ENCODE data around the gene RABL6.
"Not testable (repeated sequence)": the region's sequence is repeated elsewhere in the genome, so short reads cannot be mapped to it uniquely, and the experiment has no call there.

Gene RABL6

DNA sequence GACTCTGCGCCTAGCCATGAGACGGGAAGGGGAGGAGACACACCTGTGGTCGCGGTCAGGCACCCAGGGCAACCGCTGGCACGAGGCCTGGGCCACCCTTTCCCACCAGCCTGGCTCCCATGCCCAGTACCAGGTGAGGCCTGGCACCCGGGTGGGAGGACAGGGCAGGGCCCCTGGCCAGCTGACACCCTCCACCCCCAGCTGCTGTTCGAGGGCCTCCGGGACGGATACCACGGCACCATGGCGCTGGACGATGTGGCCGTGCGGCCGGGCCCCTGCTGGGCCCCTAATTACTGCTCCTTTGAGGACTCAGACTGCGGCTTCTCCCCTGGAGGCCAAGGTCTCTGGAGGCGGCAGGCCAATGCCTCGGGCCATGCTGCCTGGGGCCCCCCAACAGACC, 49.4 kb downstream of the RABL6 start:
- DNase-seq (ENCODE audit: low spot score): no peak

GRCh38 chr9:136857581-136858412, 50.0 kb downstream of the RABL6 start:
- no peak for DNase-seq (ENCODE audit: low spot score)

- DNase-seq (ENCODE audit: low spot score): no peak
Measured at GRCh38 chr9:136858452-136858843, 50.7 kb downstream of the RABL6 start.

DNA sequence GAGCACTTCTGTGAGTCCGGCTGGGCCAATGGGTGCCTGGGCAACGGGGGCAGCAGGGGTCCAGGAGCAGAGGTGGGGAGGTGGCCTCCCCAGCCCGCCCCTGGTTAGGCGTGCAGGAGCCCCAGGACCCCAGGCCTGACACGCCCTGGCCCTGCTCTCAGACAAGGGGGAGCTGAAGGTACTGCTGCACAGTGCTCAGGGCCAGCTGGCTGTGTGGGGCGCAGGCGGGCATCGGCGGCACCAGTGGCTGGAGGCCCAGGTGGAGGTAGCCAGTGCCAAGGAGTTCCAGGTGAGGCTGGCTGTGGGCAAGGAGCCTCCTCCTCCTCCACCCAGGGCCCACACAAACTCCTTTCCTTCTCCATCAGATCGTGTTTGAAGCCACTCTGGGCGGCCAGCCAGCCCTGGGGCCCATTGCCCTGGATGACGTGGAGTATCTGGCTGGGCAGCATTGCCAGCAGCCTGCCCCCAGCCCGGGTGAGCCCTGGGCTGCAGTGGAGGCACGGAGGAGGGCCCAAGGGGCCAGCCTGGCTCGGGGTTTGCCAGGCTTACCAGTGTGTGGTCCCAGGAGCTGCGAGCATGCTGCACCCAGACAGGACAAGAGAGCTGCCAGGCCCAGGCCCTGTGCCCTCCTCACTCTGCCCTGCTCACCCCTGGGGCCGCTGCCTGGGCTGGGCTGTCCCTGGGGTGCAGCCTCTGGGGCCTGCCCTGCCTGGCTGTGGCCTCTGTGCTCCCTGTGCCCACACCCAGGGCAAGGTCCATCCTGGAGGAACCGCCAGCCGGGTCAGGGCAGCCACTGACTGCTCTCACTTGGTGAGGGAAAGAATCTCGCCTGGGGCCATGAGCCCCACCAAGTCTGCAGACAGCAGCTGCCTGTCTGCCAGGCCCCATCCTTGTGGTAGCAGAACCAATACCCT, 51.4 kb downstream of the RABL6 start:
- no peak for DNase-seq (ENCODE audit: low spot score)

GRCh38 chr9:136860529-136860928, 52.8 kb downstream of the RABL6 start:
- no peak for DNase-seq (ENCODE audit: low spot score)

DNA sequence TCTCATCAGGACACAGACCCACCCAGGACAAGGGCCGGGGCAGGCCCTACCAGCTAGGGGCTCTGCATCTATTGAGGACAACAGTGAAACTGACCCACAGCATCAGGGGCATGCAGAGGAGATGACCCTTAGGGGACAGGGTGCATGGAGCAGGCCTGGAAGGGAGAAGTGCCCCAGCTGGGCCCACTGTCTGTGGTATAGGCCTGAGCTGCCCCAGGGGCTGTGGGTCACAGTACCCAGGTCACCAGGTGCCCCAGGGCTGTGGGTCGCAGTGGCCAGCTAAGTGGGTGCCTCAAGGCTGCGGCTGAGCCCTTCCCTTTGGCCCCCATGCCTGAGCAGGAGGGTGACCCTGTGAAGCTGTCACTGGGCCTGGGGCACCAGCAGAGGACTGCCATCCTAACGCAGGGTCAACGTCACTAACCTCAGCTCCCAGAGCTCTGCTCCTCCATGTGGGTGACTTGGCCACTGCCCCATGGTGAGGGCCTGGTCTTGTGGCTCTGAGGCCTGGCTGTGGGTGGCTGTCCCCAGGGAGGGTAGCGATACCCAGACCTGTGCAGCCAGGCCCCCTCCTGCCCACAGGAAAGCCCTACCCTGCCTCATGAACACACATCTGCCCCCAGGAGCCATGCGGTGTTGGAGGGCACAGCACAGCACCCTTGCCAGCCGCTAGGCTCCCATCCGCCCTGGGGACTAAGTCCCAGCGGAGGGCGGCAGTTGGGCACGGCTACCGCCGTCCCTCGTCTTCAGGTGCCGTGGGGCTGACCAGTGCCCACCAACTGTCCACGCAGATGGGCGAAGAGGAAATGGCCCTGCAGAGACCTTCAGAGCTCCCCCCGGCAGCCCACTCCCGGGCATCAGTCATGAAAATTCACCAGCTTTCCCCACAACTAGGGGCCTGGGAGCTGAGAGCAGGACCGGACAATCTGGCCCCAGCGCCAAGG, 53.5 kb downstream of the RABL6 start:
- DNase-seq (ENCODE audit: low spot score): no peak

DNA sequence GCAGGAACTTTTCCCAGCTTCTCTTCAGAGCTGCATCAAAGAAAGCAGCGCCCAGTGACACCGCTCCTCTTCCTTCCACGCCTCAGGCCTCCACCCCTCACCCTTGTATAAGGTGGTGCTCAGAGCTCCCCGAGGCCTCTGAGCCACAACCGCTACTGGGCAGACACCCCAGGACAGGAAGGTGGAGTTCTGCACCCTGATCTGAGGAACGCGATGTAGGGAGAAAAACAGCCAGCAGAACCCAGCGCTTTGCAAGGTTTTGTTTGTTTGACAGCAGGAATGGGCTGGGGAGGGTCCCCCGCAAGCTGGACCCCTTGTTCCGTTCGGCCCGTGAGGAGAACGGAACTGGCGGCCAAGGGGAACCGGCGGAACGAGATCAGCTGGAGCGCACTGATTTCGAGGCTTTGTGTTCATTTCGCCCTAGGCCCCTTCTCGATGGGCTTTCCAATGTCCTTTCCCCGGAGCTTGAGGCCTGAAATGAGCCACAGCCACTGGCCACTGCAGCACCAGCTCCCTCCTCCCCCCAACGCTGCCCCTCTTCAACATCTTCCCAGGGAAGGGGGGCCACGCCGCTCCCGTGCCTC, 54.2 kb downstream of the RABL6 start:
- no peak for DNase-seq (ENCODE audit: low spot score)

DNA sequence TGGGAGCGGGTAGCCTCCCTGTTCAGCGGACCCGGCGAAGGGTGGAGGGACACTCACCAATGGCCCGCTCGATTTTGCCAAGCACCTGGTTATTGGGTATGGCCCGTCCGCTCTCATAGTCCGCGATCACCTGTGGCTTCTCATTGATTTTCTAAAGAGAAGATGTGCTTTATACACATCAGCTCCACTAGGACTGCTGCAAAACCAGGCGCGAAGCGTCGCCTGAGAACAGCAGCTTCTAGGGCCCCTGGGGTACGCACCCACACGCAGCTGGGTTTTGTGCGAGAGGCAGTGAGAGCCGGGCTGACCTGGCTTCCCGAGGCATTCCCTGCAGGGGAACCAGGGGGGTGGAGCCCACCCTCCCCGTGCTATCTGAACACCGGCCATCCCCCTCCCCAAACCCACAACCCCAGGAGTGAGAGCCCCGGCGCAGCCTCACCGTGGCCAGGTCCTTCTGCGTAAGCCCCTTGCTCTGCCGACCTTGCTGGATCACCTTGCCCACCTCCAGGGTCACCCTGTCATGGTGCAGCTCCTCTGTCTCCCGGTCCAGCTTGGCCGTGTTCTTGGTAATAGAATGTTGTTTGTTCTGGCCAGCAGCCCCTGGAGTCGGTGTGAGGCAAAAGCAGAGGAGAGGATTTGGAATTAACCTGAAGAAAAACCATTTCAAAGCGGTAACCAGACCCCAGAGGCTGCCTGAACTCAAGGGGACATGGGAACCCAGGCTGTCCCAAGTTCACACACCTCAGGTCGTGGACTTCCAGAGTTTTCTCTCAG, 55.3 kb downstream of the RABL6 start:
- DNase-seq (ENCODE audit: low spot score): no peak

- DNase-seq (ENCODE audit: low spot score): no peak
Measured at GRCh38 chr9:136863623-136864273, 56.0 kb downstream of the RABL6 start.

- DNase-seq (ENCODE audit: low spot score): no peak
Measured at GRCh38 chr9:136865041-136865767, 57.5 kb downstream of the RABL6 start.

GRCh38 chr9:136865768-136866103, 58.0 kb downstream of the RABL6 start:
- no peak for DNase-seq (ENCODE audit: low spot score)

- DNase-seq (ENCODE audit: low spot score): not testable (repeated sequence)
Measured at GRCh38 chr9:136866898-136867421, 59.2 kb downstream of the RABL6 start.

DNA sequence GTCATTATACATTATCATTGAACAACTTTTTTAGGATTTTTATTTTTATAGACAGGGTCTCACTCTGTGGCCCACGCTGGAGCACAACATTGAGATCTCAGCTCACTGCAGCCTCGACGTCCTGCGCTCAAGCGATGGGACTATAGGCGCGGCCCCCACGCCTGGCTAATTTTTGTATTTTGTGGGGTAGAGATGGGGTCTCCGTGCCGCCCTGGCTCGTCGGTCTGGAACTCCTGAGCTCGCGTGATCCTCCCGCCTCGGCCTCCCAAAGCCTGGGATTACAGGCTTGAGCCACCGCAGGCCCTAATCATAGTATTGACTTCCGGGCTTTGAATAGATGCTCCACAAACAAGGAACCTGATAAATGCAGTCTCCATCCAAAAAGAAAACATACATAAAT, 59.7 kb downstream of the RABL6 start:
- no peak for DNase-seq (ENCODE audit: low spot score)

DNA sequence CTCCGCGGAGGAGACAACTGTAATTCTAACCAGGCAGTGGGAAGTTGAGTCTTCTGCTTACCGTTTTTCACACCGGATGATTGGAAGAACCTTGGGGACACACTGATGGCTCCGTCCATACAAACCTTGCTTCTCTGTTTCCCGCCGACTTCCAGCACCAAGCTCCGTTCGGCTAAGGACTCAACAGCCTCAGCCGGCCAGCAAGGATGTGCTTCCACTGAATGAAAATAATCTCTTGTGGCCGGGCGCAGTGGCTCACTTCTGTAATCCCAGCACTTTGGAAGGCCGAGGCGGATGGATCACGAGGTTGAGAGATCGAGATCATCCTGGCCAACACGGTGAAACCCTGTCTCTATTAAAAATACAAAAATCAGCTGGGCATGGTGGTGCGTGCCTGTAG, 60.2 kb downstream of the RABL6 start:
- no peak for DNase-seq (ENCODE audit: low spot score)

DNA sequence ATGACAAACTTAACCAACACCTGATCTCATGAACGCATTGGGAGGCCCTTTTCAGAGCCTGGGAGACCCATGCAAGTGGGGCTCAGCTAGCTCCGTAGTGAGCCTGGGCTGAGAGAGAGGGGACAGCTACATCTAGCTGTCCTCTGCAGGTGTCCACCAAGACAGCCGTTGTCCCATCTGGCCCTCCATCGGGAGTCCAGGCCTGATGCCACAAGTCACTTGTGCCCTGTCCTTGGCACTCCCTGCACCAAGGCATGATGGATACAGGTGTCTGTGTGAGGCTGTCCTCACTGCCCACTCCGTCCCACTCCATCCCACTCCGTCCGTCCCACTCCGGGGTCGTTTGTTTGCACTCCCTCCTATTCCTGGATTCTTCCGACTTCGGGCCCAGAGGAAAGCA, 60.9 kb downstream of the RABL6 start:
- DNase-seq (ENCODE audit: low spot score): no peak

- DNase-seq (ENCODE audit: low spot score): not testable (repeated sequence)
Measured at GRCh38 chr9:136869611-136870010, 61.9 kb downstream of the RABL6 start.

DNA sequence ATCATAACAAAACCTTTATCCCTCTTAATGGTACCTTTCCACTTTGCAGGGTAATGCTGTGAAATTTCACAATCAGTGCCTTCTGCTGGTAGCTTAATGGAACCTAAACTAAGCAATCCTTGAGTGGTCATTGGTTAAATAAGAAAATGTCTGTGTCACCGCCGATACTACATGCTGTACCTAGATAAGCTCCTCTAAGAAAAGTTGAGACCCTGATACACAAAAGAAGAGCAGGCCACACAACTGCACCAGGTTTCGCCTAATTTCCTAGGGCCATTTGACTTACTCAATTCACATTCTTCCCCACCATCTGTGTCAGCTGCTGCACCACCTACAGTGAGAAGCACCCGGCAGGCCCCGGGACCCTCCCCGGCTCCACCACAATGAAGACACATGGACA, 67.4 kb downstream of the RABL6 start:
- DNase-seq (ENCODE audit: low spot score): no peak

DNA sequence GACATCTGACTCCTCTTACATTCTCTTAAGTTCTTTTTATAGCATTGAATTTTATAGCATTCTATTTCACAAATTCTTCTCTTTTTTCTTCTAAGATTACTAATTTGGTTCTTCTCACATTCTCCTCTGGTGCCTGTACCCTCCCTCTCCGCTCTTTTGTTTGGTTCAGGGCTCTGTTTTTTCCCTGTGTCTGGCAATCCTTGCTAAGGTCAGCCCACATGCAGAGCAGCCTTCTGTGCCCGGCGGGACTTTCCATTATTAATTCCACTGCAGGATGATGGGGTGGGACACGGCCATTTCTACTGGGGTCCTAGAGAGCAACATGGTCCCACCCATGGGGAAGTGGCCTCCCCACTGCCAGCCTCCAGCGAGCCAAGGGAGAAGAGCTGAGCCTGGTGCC, 68.7 kb downstream of the RABL6 start:
- no peak for DNase-seq (ENCODE audit: low spot score)

DNA sequence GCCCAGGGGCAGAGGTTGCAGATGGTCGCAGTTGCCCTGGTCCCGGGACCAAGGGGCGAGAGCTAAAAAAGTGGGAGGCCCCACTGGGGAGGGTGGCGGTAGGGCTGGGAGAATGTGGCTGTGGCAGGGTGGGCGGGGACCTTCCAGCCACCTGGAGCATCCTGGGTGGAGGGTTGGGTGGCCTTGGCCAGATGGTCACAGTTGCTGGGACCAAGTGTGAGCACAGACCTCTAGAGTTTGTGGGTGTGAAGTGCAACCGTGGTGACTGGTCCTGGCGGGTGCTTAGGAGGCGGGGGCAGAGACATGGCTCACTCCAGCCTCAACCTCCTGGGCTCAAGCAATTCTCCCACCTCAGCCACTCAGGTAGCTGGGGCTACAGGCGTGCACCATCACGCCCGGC, 72.9 kb downstream of the RABL6 start:
- DNase-seq (ENCODE audit: low spot score): no peak
